ENCODE measurements around the gene ATXN1. TPM values are rescaled to one million over a fixed set of nuclear protein-coding genes. Genes with fewer than 3 reads are reported as not detected.

The ATXN1 gene
- total RNA-seq, 1 experiment from 2014 or later, result 16.5 TPM

DNA sequence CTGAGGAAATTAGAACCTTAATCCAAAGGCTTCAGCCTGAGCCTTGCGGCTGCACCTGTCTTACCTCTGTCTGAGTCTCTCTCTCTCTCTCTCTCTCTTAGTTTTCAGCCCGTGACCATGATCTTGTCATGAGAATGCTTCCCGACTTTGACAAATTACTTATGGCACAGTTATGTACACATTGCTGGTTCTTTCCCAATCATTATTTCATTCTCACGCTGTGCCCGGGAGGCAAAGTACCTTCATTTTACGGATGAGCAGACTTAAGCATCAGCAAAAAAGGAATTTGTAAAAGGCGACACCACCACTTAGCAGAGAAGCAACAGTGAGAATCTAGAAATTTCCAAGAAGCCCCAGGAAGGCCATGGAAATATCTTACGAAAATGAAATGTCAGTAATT is 468.3 kb downstream of the ATXN1 start:
- POLR2A ChIA-PET, result interaction anchor here (1.1 kb wide), 1 partner anchor 50 kb away, joined by 3 read pairs; no protein-coding TSS in a partner anchor
- TF ChIP-seq, protein P1, sequence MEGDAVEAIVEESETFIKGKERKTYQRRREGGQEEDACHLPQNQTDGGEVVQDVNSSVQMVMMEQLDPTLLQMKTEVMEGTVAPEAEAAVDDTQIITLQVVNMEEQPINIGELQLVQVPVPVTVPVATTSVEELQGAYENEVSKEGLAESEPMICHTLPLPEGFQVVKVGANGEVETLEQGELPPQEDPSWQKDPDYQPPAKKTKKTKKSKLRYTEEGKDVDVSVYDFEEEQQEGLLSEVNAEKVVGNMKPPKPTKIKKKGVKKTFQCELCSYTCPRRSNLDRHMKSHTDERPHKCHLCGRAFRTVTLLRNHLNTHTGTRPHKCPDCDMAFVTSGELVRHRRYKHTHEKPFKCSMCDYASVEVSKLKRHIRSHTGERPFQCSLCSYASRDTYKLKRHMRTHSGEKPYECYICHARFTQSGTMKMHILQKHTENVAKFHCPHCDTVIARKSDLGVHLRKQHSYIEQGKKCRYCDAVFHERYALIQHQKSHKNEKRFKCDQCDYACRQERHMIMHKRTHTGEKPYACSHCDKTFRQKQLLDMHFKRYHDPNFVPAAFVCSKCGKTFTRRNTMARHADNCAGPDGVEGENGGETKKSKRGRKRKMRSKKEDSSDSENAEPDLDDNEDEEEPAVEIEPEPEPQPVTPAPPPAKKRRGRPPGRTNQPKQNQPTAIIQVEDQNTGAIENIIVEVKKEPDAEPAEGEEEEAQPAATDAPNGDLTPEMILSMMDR (IDR thresholded peaks at IDR 0.05; ENCODE audit: unreplicated experiment), result no peak
- BruUV-seq (replicated peaks), result no TSS peak

DNA sequence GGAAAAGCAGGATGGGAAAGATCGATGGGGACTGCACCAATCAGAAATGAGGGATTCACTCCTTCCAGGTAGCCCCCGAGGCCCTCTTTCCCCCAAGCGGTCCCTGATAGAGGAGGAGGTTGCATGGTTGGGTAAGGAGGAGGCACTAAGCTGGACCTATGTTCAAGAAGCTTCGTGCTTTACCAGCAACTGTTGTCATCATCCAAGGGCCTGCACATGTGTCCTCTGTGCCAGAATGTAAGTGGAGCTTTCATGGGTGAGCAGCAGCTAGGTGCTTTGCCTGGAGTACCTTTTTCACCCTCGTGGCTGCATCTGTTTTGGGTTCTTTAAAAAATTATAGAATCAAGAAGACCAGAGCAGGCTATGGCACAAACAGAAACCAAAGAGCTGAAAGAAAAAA is 468.8 kb downstream of the ATXN1 start:
- Mint-ChIP-seq H3K4me1 (ENCODE audit: insufficient read depth, unreplicated experiment) (no peaks in the 10 kb centered on the region), H3K4me3 (ENCODE audit: unreplicated experiment) (no peak overlapping the region), H3K27ac (ENCODE audit: low read depth, unreplicated experiment) (no peak overlapping the region), H3K36me3 (ENCODE audit: insufficient read depth, unreplicated experiment) (peaks cover 7% of the 10 kb centered on the region), H3K9me3 (ENCODE audit: unreplicated experiment) (no peaks in the 10 kb centered on the region), H3K27me3 (ENCODE audit: insufficient read depth, unreplicated experiment) (no peaks in the 10 kb centered on the region)
- POLR2A ChIA-PET, result interaction anchor here (0.6 to 1.1 kb wide), 2 partner anchors 49 to 354 kb away, joined by 3 read pairs; no protein-coding TSS in a partner anchor
- intact Hi-C loops (cut with micrococcal nuclease), result no loop called here
- CTCF ChIA-PET, result interaction anchor here (0.7 to 3.9 kb wide), 4 partner anchors 14 to 525 kb away, joined by 3 to 13 read pairs (median 4); no protein-coding TSS in a partner anchor
- DNase-seq (ENCODE audit: unreplicated experiment), result no peak
- TF ChIP-seq, protein P1 (IDR thresholded peaks at IDR 0.05; ENCODE audit: unreplicated experiment), result no peak
- BruUV-seq (replicated peaks), result no TSS peak

More for the DNA sequence above, 468.3 kb downstream of the ATXN1 start:
- peak; percentile 41 for DNase-seq (ENCODE audit: unreplicated experiment)
- no peaks in the 10 kb centered on the region for H3K9me3 Mint-ChIP-seq (ENCODE audit: unreplicated experiment)
- H3K4me1 Mint-ChIP-seq (ENCODE audit: insufficient read depth, unreplicated experiment), result no peaks in the 10 kb centered on the region
- peaks cover 7% of the 10 kb centered on the region for H3K36me3 Mint-ChIP-seq (ENCODE audit: insufficient read depth, unreplicated experiment)
- CTCF ChIA-PET, result interaction anchor here (0.5 to 3.9 kb wide), 5 partner anchors 15 to 203 kb away, joined by 3 to 13 read pairs (median 3); no protein-coding TSS in a partner anchor
- intact Hi-C loops (cut with micrococcal nuclease), result no loop called here
- no peak overlapping the region for H3K27ac Mint-ChIP-seq (ENCODE audit: low read depth, unreplicated experiment)
- H3K4me3 Mint-ChIP-seq (ENCODE audit: unreplicated experiment), result no peak overlapping the region
- no peaks in the 10 kb centered on the region for H3K27me3 Mint-ChIP-seq (ENCODE audit: insufficient read depth, unreplicated experiment)

DNA sequence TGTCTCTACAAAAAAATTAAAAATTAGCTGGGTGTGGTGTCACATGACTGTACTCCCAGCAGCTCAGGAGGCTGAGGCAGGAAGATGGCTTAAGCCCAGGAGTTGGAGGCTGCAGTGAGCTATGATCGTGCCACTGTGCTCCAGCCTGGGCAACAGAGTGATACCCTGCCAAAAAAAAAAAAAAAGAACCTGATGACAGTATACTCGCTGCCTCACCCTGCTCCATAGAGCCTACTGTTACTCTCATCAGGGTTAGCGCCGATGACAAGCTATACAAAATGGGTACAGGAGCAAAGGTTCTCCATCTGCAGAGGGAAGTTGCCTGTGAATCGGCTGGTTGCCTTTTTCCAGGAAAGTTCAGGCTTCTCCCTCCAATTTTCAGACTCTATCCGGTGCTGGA is 469.5 kb downstream of the ATXN1 start:
- no peak for DNase-seq (ENCODE audit: unreplicated experiment)
- H3K27me3 Mint-ChIP-seq (ENCODE audit: insufficient read depth, unreplicated experiment), result no peaks in the 10 kb centered on the region
- peaks cover 7% of the 10 kb centered on the region for H3K36me3 Mint-ChIP-seq (ENCODE audit: insufficient read depth, unreplicated experiment)
- ChIA-PET POLR2A (interaction anchor here (0.6 to 1.1 kb wide), 2 partner anchors 49 to 355 kb away, joined by 3 read pairs; no protein-coding TSS in a partner anchor), CTCF (interaction anchor here (0.8 to 3.9 kb wide), 4 partner anchors 14 to 526 kb away, joined by 3 to 13 read pairs (median 6); no protein-coding TSS in a partner anchor)
- no peaks in the 10 kb centered on the region for H3K9me3 Mint-ChIP-seq (ENCODE audit: unreplicated experiment)
- H3K4me1 Mint-ChIP-seq (ENCODE audit: insufficient read depth, unreplicated experiment), result no peaks in the 10 kb centered on the region
- H3K27ac Mint-ChIP-seq (ENCODE audit: low read depth, unreplicated experiment), result no peak overlapping the region
- intact Hi-C loops (cut with micrococcal nuclease), result no loop called here
- H3K4me3 Mint-ChIP-seq (ENCODE audit: unreplicated experiment), result no peak overlapping the region
- BruUV-seq (replicated peaks), result no TSS peak
- TF ChIP-seq, protein P1 (IDR thresholded peaks at IDR 0.05; ENCODE audit: unreplicated experiment), result no peak

DNA sequence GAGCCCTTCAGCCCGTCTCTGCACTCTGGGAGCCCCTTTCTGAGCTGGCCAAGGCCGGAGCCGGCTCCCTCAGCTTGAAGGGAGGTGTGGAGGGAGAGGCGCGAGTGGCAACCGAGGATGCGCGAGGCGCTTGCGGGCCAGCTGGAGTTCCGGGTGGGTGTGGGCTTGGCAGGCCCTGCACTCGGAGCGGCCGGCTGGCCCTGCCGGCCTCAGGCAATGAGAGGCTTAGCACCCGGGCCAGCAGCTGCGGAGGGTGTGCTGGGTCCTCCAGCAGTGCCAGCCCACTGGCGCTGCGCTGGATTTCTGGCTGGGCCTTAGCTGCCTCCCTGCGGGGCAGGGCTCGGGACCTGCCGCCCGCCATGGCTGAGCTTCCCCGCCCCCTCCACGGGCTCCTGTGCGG is 473.1 kb downstream of the ATXN1 start:
- BruUV-seq (replicated peaks), result no TSS peak
- TF ChIP-seq, protein P1 (IDR thresholded peaks at IDR 0.05; ENCODE audit: unreplicated experiment), result no peak
- Mint-ChIP-seq H3K36me3 (ENCODE audit: insufficient read depth, unreplicated experiment) (no peaks in the 10 kb centered on the region), H3K27me3 (ENCODE audit: insufficient read depth, unreplicated experiment) (no peaks in the 10 kb centered on the region), H3K4me1 (ENCODE audit: insufficient read depth, unreplicated experiment) (no peaks in the 10 kb centered on the region), H3K4me3 (ENCODE audit: unreplicated experiment) (no peak overlapping the region), H3K9me3 (ENCODE audit: unreplicated experiment) (no peaks in the 10 kb centered on the region), H3K27ac (ENCODE audit: low read depth, unreplicated experiment) (no peak overlapping the region)
- ChIA-PET CTCF (interaction anchor here (0.6 to 2.2 kb wide), 3 partner anchors 9 to 48 kb away, joined by 3 to 10 read pairs (median 3); no protein-coding TSS in a partner anchor), POLR2A (no interaction called here)
- DNase-seq (ENCODE audit: unreplicated experiment), result no peak
- intact Hi-C loops (cut with micrococcal nuclease), result no loop called here
